HG02852 (cell line): ENCODE data around the gene LRRK1.

Source experiments
- ATAC-seq: cut with Tn5 transposase; IDR thresholded peaks from one replicate; pipeline ENCODE4 v1.9.1; 2021; ENCODE audit warnings: mild to moderate bottlenecking, moderate library complexity; ENCODE audit not compliant: unreplicated experiment

LRRK1 gene

DNA sequence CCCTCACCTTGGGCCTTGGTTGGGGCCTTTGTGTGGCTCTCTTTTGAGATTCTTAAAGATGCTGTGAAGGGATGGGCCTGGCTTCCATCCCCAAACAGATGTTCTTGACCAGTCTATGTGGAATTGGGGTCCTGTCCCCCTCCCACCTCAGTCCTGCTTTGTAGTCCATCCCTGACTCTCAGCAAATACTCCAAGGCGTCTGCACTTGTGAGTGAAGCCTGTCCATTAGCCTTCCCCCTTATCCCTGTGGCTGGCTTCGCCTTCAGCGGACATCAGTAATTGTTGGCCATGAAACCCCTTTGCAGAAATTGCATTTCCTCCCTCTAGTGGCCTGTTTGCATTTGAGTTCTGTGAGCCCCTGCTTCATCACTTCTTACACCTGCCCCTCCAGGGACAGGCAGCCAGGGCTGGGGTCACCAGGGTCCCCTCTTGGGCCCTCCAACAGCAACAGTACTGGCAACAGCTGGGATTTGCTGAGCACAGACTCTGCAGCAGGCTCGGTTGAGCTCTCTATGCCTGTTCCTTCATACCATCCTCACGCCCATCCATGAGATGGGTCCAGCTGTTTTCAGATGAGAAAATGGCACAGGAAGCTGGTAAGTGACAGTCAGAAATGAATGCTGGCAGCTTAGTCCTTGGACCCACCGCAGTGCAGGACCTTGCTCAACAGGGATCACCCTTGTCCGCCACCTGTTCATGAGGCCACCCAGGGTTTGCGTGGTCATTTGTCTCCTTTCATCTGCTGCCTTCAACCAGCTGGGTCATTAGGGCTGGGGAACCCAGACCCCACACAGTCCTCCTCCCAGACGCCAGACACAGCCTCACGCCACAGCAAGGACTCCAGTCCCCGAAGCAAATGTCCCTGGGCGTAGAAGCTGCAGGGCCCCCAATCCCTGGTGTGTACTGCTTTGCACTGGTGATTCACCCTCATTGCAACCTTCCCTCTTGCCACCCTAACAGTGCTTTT lies 8.9 kb upstream of the LRRK1 start:
- no peak for ATAC-seq

DNA sequence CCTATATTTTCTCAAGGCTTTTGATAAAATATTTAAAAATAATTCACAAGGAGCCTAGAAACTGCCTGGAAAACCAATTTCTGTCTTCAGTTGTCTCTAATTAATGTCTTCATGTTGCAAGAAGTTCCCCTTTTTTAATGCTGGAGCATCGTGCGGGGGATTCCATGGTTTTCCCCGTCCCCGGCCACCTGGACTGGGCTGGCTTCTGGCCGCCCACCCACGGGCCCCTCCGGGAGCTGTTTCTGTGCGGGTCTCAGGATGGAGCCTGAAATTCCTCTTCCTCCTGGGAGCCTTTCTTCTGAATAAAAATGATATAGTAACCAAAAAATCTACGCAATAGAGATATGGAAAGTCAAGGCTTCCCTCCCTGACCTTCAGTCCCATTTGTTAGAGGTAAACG lies 8.1 kb upstream of the LRRK1 start:
- no peak for ATAC-seq

DNA sequence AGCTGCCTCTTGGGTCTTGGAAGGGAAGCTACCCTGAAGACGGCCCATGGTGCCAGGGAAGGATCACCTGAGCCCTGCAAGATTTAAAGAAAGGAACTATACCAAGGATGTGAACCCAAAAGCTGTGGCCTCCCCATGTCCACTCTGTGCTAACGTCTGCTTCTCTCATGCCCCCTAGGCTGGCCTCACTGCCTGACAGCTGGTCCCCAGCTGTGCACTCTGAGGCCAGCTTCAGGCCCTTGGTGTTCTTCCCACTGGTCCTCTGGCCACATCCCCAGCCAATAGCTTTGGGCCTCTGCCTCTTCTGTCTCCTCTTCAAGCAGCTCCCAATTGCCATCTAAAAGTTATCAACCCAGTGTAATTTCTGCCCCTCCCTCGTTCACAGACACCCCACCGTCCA lies 5.2 kb upstream of the LRRK1 start:
- no peak for ATAC-seq

DNA sequence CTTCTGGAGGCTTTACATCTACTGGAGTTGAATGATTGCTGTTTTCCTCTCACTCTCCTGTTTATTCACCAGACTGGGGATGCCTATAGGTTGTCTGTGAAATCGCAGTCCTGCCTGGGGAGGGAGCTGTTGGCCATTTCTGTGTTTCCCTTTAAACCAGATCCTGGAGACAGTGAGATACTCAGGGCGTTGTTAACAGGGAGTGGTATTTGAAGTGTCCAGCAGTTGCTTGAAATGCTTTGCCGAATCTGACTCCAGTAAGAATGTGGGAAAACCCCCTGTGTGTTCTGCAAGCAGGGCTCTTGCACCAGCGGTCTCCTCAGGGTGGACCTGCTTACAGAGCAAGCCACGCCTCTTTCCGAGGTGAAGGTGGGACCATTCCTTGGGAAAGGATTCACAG lies 4.3 kb upstream of the LRRK1 start:
- ATAC-seq: no peak

DNA sequence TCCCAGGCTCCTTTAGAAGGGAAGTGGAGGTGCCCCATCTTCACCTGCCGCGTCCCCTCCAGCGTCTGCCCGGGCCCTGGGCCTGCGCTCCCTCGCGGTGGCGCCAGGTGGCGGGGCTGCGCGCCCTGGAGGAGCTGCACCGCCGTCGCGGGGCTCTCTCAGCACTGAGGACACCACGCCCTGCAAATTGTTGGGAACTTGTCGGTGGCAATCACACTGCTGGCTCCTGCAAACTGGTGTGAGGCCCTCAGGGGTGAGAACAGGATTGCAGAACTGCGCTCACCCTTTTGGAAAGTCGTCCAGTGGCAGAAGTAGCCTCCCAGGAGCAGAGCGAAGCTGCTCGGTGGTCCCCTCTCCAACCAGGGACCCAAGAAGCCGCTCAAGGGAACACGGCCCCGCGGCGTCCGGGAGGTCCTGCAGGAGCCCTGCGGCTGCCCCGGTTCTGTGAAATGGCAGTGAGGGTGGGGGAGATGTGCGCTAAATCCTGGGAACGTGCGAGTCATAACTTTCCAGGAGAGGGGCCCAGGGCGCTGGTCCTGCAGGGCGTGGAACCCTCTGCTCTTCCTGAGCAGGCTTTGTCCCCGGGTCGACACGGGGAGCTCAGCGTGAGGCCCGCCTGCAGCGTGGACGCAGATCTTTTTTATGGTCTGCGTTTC lies 995 bp upstream of the LRRK1 start:
- peak; percentile 55 for ATAC-seq

DNA sequence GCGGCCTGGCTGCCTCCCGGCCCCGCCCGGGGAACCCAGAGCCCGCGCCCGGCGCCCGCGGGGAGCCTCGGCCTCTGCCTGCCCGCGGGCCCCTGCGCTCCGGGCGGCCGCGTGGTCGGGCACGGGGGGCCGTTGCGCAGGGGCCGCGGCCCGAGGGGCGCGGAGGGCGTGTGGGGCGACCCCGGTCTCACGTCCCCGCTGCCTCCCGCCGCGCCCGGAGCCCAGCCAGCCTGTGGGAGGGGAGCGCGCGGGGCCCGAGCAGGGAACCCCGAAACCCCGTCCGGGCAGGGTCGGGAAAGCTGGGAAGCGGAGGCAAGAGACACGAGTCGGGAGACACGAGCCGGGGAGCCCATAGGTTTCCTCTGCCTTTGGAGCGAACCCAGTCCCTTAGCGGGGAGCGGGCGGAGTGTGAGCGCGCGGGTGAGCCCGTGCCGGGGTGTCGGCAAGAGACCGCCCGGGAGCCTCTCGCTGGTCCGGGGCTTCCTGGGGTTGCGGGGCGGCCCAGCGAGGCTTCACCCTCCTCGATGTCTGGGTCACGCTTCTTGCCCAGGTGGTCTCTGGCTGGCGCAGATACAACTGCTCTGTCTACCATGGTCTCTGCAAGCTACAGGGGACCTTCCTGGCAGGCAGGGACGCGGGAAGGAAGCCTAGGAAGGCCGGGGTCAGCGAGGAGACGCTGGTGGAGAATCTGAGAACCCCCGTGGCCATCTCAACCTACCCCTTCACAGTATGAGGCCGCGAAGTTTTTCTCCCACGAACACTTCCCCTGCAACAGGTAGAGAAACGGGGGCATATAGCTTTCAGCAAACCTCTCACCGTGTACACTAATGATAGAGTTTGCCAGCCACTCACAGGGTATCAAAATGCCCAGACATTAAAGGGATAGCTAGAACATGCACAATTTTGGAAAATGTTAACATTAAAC lies 586 bp downstream of the LRRK1 start:
- peak; percentile 20 for ATAC-seq

DNA sequence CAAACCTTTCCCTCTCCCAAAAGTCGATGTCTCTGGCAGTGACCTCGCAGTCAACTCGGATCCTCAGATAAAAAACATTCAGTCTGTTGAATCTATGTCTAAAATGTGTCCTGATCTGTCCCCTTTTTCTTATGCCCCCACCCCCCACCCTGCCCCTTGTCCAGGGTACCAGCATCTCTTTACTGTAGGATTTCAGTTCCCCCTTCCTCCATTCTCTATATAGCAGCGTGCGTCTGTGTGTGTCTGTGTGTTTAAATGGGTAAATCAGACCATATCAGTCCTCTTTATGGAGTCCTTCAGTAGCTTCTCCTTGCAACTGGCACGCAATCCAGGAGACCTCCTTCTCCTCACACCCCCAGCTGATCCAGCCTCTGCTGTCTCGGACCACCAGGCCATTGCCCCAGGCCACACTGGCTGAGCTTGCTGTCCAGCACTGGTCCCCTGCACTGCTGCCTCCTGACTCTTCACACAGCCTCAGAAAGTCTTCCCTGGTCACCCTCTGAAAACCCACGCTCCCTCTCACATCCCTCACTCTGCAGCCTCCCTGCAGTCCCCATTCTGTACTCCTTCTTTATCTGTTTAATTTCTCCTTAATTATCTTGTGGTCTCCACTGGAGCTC lies 1.5 kb downstream of the LRRK1 start:
- no peak for ATAC-seq

DNA sequence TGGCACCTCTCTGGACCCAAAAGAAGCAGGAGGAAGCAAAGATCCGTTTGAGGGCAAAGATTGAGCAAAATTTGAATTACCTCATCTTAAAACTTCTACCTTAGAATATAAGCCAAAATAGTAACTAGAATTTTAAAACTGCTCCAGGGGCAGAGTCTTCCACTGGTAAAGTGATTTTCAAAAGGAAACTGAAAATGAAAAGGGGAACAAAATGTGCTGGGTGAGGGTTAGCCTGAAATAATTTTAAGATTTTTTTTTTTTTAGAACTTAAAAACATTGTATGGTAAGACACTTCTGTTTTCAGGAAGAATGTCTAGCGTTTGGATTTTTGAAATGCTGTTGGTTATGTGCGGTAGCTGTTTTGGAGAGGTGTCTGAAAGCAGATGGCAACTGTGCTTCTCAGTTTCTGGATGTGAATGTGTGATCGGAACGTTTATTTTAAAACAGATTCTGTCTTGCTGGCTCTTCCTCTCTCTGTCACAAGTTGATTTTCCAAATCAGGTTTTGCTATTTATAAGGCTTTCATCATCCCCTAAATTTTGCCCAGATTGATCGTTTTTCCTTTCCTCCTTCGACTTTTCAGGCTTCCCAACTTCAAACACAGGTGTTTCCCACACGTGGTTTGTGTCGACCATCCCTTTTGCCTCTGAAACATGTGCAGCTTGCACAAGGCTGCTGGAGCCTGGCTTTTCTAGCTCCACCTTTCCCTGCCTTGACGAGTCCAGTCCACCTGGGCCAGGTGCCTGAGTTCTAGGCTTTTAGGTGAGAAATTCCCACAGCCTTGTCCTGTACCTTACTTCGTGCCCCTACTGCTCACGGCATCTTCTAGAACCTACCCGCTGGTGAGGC lies 3.3 kb downstream of the LRRK1 start:
- ATAC-seq: no peak

DNA sequence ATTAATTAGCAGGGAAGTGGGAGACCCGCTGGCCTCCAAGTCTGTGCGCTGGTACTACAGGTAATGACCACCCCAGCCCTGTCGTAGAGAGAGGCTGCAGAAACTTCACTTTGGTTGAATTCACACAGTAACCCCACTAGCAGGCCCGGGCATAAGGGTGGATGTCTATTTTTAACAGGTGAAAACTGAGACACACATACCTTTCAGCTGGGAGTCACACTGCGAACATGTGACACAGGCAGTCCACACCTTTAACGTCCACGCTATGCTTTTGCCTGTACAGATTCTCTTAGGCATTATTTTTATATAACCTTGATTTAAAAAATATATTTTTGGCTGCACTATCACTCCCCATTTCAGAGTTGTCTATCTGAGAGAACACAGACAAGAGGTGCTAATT lies 3.9 kb downstream of the LRRK1 start:
- no peak for ATAC-seq

DNA sequence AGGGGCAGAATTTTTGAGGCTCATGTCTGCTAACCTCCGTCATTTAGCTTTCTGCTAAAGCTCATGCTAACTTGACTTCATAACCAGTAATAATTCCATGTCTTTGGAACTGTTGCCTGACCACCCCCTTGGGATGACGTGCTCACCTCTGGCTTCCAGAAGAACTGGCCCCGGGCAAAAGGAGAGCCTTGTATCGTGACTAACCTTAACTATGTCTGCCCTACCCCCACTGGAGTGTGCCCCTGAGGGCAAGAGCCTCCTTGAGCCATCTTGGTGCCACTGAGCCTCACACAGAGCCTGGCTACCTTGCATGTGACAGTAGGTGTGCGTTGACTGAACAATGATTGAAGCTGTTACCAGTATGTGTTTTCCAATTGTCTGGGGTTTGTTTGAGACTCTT lies 4.7 kb downstream of the LRRK1 start:
- no peak for ATAC-seq

DNA sequence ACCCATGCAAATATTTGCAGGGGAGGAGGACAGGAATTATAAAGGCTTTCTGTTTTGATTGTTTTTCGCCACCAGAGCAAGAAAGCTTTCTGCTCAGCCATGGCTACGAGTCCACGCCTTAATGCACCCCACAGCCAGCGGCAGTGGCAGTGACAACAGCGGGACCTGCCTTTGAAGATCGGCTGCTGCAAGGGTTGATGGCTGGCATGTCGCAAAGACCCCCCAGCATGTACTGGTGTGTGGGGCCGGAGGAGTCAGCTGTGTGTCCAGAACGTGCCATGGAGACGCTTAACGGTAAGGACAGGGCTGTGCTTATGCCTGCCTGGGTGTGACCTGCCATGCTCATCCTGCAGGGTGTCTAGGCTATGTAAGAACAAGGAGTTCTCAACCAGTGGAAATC lies 5.3 kb downstream of the LRRK1 start:
- no peak for ATAC-seq

DNA sequence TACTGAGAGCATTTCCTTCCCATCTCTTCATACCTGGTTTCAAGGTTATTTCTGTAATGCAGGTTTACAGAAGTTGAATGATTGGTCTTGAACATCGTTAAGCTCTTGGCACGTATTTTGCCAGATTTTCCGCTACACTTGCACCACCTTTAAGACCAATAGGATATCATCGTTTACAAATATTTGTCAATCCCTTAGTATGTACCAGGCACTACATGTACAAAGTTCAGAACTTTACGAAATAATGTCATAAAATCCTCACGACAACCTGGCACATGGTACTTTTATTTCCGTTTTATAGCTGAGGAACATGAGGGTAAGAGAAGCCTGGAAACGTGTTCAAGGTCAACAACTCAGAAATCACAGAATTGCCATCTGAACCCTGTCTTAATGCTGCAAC lies 6.3 kb downstream of the LRRK1 start:
- no peak for ATAC-seq

DNA sequence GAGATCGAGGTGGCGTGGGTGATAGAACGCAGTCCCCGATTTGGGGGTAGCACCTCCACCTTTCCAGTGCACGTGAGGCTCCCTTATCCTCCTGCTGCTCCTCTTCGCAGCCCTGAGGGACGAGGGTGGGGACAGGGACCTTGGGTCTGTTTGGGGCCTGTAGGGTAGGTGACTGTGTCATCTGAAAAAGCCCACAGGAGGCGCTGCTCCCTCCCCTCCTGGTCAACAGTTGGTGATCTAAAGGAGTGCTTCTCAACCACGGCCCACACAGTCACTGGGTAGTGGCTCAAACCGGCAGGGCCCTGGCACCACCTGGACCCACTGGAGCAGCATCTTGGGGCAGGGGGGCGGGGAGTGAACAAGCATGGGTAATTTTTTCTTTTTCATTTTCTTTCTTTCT lies 7.1 kb downstream of the LRRK1 start:
- ATAC-seq: no peak

DNA sequence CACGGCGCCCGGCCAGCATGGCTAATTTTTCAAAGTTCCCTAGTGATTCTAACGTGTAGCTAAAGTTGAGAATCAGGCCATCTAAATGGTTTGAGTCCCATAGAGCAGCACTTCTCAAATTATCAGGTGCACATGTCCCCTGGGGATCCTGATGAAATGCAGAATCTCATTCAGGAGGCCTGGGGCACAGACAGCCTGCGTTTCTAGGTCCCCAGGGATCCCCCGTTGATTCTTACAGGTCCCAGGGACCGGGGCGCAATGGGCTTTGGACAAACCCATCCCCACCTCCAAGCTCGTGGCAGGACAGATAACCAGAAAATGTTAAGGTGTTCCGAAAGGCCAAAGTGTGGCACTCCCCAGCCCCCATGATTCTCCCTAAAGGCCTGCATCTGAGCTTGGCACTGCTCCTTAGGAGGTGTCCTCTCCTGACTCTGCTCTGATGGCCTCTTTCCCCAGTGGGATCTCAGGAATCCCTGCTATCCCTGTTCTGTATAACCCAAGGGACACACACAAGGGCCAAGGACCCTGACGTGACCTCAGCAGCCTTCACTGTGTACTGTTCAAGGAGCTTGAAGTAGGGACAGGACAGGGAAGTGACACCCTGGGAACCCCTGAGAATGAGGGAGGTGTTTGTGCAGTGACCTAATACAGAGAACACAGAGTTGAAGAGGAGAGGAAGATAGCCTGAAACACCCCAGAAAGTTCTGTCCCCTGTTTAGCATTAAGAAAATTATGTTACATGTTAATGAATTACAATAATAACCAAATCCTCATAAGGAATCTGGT lies 8.0 kb downstream of the LRRK1 start:
- ATAC-seq: no peak

DNA sequence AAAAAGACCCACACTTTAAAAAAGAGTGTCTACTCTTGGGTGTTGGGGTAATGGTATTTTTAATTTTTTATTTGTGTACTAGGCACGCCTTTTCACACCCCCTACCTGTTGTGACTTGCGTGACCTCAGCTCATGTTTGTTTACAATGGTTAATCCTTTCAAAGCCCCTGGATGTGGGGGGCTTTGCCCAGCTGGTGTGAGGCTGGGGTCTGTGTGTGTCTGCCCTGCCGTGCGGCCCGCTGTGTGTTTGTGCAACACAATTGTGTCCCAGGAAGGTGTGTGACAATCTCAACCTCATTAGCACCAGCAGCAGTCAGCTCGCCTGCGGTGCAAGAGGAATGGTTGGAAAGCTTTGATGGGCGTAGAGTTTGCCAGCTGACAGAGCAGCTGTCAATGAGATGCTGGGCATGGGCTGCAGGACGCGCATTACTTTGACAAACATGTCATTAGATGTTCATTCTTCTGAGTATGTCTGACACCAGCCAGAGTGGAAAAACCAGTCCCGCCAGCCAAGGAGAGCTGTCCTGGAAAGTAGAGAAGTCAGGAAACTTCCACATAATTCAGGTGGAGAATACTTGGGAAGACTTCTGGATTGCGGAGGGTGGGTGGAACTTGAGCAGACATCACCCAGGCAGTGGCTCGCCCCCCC lies 9.6 kb downstream of the LRRK1 start:
- ATAC-seq: no peak

DNA sequence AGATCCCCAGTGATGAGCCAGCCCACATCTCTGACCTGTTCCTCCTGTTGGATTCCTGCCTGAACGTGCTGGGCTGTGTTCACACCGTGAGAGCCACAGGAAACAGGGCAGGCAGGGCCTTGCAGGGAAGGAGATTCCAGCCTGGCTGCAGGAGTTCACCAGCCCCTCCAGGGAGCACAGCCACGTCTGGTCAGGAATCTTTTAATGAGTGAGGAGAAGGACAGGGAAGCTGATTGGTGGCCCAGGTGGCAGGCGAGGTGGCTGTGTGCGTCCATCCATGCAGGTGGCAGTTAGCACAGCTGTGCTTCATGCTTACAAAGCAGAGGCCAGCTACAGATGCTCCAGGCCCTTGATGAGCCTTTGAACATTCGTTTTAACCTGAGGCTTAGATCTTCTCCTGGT lies 10.5 kb downstream of the LRRK1 start:
- ATAC-seq: no peak

DNA sequence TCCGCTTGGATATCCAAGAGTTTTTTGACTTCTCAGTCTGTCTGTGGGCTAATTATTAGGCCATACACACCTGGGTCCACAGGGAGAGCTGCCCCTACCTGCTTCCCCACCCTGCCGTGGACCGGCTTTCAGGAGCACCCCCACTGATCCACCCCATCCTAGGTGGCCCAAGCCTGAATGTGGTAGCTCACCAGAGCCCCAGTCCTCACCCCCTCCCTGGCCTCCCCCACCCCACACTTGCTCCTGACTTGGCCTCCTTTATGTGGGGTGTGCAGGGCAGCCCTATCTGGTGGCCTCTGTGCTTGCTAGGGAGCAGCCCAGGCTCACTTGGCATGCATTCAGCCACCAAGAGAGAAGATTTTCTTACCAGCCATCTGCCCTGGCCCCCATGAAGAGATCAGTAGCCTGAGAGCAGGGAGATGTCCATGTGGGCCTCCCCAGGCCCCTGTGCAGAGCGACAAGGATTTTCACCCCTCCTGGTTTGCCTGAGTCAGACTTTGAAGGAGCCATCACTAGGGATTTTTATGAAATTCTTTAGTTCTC lies 11.2 kb downstream of the LRRK1 start:
- no peak for ATAC-seq

DNA sequence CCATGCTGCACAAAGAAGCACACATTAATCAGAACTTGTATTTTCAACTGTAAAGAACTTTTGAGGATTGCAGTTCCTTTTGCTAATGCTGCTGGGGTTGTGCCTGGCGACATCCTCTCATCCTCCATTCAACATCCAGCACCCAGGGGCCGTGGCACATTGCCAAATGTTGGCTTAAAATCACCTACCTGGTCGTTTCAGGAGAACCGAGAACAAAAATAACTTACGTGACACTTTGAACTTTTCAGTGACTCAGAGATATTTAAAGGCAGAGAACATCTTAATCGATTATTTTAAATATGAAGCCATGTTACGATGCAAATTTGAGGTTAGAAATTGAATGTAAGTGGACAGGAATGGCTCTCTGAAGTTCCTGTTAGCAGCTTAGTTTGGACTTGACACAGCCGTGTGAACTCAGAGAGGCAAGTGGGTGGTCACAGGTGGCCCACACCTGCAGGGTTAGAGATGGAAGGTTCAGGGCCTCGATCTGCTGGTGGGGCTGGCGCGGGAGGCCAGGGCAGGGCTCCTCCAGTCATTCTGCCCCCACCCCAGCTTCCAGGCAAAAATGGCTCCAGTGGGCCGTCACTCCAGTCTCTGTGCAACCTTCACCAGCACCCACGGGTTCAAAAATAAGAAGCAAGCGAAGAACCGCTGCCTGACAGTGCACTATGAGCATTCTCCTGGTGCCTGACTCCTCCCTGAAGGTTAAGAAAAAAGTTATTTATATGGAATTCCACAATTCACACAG lies 12.2 kb downstream of the LRRK1 start:
- peak; percentile 59 for ATAC-seq
